K562 (cell line): ENCODE results near the gene CRYBA1. TPM values are rescaled to one million over a fixed set of nuclear protein-coding genes. Genes with fewer than 3 reads are reported as not detected.
A peak's percentile ranks its signal among the peaks of the same experiment; 100 is the strongest.

Experiments
- CBFB ChIP-seq: sonication (generic); formaldehyde crosslinking; IDR thresholded peaks from 2 replicates; pipeline ENCODE4 v1.4.0; 2020; ENCODE audit warnings: mild to moderate bottlenecking, missing genetic modification reagents
- DACH1 ChIP-seq: fragments of 450-650 bp; IDR thresholded peaks from 2 replicates; pipeline ENCODE4 v1.6.1; 2018; ENCODE audit not compliant: partially characterized antibody
- E2F3 ChIP-seq: fragments of 250-450 bp; sonication (Bioruptor Pico); IDR thresholded peaks from 2 replicates; pipeline ENCODE4 v1.4.0; 2020; ENCODE audit warnings: mild to moderate bottlenecking
- FOXK1 ChIP-seq: sonication (generic); formaldehyde crosslinking; IDR thresholded peaks from 2 replicates; pipeline ENCODE4 v1.8.0; 2022; ENCODE audit warnings: missing genetic modification reagents, mild to moderate bottlenecking, borderline replicate concordance
- GATA2 ChIP-seq: sonication (generic); formaldehyde crosslinking; IDR thresholded peaks from 2 replicates; pipeline ENCODE4 v1.4.0; 2020; ENCODE audit warnings: mild to moderate bottlenecking, missing genetic modification reagents
- HIVEP1 ChIP-seq: fragments of 250-450 bp; sonication (Bioruptor Pico); IDR thresholded peaks from 2 replicates; pipeline ENCODE4 v1.4.0; 2020; ENCODE audit warnings: mild to moderate bottlenecking
- ILK ChIP-seq: fragments of 450-650 bp; IDR thresholded peaks from 2 replicates; pipeline ENCODE4 v1.6.1; 2016; ENCODE audit warnings: missing genetic modification characterization, low read depth, mild to moderate bottlenecking, missing compliant biosample characterization, moderate library complexity, borderline replicate concordance
- KDM2B ChIP-seq: fragments of 250-450 bp; sonication (Bioruptor Pico); IDR thresholded peaks from 2 replicates; pipeline ENCODE4 v1.8.0; 2021; ENCODE audit warnings: mild to moderate bottlenecking, moderate library complexity
- NFATC3 ChIP-seq: fragments of 450-650 bp; IDR thresholded peaks from 2 replicates; pipeline ENCODE4 v1.6.1; 2017; ENCODE audit warnings: mild to moderate bottlenecking
- PCBP1 ChIP-seq: fragments of 200-400 bp; formaldehyde crosslinking; IDR thresholded peaks from 2 replicates; pipeline ENCODE4 v1.6.1; 2018; ENCODE audit warnings: mild to moderate bottlenecking, low read depth, low read length; ENCODE audit not compliant: poor library complexity, severe bottlenecking
- POLR2A ChIP-seq: fragments of 450-650 bp; conservative IDR thresholded peaks from 2 replicates; pipeline ENCODE4 v1.6.1; 2016
- RBFOX2 ChIP-seq: fragments of 200-400 bp; formaldehyde crosslinking; IDR thresholded peaks from 2 replicates; pipeline ENCODE4 v1.6.1; 2017; ENCODE audit warnings: low read depth, mild to moderate bottlenecking, low read length, moderate library complexity
- RCOR1 ChIP-seq, 2 experiments: IDR thresholded peaks; 2 replicates each; pipeline ENCODE4 v1.6.1; 2012; ENCODE audit warnings: low read depth in 2 of 2, low read length in 2 of 2, borderline replicate concordance in 1 of 2, improper control_type of control experiment in 1 of 2
- TAF15 ChIP-seq: fragments of 200-400 bp; formaldehyde crosslinking; IDR thresholded peaks from 2 replicates; pipeline ENCODE4 v1.6.1; 2017; ENCODE audit warnings: mild to moderate bottlenecking, low read depth, low read length, moderate library complexity
- TCF3 ChIP-seq: sonication (generic); formaldehyde crosslinking; IDR thresholded peaks from 2 replicates; pipeline ENCODE4 v1.4.0; 2020; ENCODE audit warnings: mild to moderate bottlenecking, missing genetic modification reagents
- TFAM ChIP-seq: fragments of 250-450 bp; sonication (Bioruptor Pico); conservative IDR thresholded peaks from 2 replicates; pipeline ENCODE4 v1.5.0; 2021; ENCODE audit warnings: mild to moderate bottlenecking, moderate library complexity
- ZFP36 ChIP-seq: fragments of 150-350 bp; IDR thresholded peaks from 2 replicates; pipeline ENCODE4 v1.6.1; 2018; ENCODE audit warnings: low read length, low read depth; ENCODE audit not compliant: partially characterized antibody
- ZNF263 ChIP-seq: sonication (generic); formaldehyde crosslinking; IDR thresholded peaks from 2 replicates; pipeline ENCODE4 v1.8.0; 2022; ENCODE audit warnings: mild to moderate bottlenecking, missing genetic modification reagents, borderline replicate concordance
- ZNF384 ChIP-seq: IDR thresholded peaks from 2 replicates; pipeline ENCODE4 v1.6.1; 2012; ENCODE audit warnings: low read depth, low read length, improper control_type of control experiment
- ZNF445 ChIP-seq: fragments of 250-450 bp; sonication (Bioruptor Pico); IDR thresholded peaks from 2 replicates; pipeline ENCODE4 v1.4.0; 2020; ENCODE audit warnings: low read depth, mild to moderate bottlenecking, moderate library complexity
- ZNF76 ChIP-seq: fragments of 250-450 bp; sonication (Bioruptor Pico); IDR thresholded peaks from 2 replicates; pipeline ENCODE4 v1.4.0; 2020; ENCODE audit warnings: mild to moderate bottlenecking, moderate library complexity, borderline replicate concordance
- polyA plus RNA-seq, 8 experiments: library from polyadenylated mRNA; depleted of rRNA in 4 of 8; stranded (reverse) in 5 of 8; unstranded in 3 of 8; fragments of >200 nt; fragmentation: Nextera tagmentation in 2 of 8; fragmentation: Illumina TruSeq in 1 of 8; extraction: Ambion mirVana in 2 of 8; extraction: Trizol in 1 of 8; gene quantifications; 2 replicates each; pipeline versions ENCODE4 v1.2.1 to v1.2.3, GENCODE V29; 2011 to 2014; ENCODE audit warnings: inconsistent platforms in 1 of 8, missing spikeins in 1 of 8
- total RNA-seq, 7 experiments: library from RNA; depleted of rRNA in 6 of 7; stranded (reverse); fragments of >200 nt in 6 of 7; fragmentation: Illumina TruSeq in 2 of 7; extraction: Trizol in 2 of 7; gene quantifications; 2 replicates each; pipeline versions ENCODE4 v1.2.1 to v1.2.3, GENCODE V29; 2011 to 2021; ENCODE audit warnings: low replicate concordance in 1 of 7
- TF ChIP-seq, protein P1 (sequence below): fragments of 450-650 bp; IDR thresholded peaks from one replicate; pipeline ENCODE4 v1.6.1; 2018; ENCODE audit warnings: mild to moderate bottlenecking, moderate library complexity; ENCODE audit not compliant: partially characterized antibody
- TF ChIP-seq, protein P2 (sequence below): fragments of 250-450 bp; sonication (Bioruptor Pico); IDR thresholded peaks from 2 replicates; pipeline ENCODE4 v1.4.0; 2020; ENCODE audit warnings: mild to moderate bottlenecking, moderate library complexity, borderline replicate concordance
- TF ChIP-seq, protein P3 (sequence below): sonication (generic); formaldehyde crosslinking; IDR thresholded peaks from 2 replicates; pipeline ENCODE4 v1.8.0; 2022; ENCODE audit warnings: mild to moderate bottlenecking, missing genetic modification reagents
- TF ChIP-seq, protein P4 (sequence below): fragments of 450-650 bp; IDR thresholded peaks from 2 replicates; pipeline ENCODE4 v1.6.1; 2017; ENCODE audit warnings: mild to moderate bottlenecking, moderate library complexity

Gene CRYBA1
- total and polyA plus RNA-seq, 9 of the 15 experiments (the other 6 are each of a cell fraction or from before 2014, with no cell fraction given): not detected

DNA sequence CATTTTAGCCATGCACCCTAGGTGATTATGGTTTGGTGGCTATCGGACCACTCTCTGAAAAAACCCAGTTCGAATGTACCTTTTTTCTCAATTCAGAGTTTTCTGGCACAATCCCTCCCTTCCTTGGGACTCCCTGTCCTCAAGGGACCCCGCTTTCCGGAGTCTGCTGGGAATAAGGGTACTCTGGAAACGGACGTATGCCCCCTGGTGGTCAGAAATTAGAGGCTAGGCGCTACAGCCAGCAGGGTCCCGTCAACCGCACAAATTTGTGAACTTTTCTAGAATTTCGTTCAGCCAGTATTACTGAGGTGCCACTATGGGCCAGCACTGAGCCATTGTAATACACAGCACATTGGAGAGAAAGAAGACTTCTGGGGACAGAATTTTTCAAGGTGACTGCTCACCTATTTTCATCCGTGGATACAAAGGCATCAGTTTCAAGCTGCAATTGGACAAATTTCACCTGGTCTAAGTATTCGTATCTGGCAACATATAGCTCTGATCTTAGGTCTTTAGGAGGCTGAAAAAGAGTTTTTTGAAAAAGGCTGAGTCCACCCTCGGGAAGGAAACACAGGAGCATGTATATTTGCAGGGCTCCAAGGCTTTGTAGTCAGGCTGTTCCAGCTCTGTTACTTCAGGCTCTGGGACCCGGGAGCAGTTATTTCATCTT, 27.1 kb upstream of the CRYBA1 start (continued):
- TF ChIP-seq ILK (tag): no peak
- peak; percentile 44 for TF ChIP-seq ZFP36
- TF ChIP-seq, protein P1, sequence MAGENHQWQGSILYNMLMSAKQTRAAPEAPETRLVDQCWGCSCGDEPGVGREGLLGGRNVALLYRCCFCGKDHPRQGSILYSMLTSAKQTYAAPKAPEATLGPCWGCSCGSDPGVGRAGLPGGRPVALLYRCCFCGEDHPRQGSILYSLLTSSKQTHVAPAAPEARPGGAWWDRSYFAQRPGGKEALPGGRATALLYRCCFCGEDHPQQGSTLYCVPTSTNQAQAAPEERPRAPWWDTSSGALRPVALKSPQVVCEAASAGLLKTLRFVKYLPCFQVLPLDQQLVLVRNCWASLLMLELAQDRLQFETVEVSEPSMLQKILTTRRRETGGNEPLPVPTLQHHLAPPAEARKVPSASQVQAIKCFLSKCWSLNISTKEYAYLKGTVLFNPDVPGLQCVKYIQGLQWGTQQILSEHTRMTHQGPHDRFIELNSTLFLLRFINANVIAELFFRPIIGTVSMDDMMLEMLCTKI: no peak
- TF ChIP-seq ZNF263 (CRISPR knock-in tag): no peak
- no peak for TF ChIP-seq ZNF384
- TF ChIP-seq PCBP1: no peak
- TF ChIP-seq DACH1: no peak
- TF ChIP-seq, protein P2, sequence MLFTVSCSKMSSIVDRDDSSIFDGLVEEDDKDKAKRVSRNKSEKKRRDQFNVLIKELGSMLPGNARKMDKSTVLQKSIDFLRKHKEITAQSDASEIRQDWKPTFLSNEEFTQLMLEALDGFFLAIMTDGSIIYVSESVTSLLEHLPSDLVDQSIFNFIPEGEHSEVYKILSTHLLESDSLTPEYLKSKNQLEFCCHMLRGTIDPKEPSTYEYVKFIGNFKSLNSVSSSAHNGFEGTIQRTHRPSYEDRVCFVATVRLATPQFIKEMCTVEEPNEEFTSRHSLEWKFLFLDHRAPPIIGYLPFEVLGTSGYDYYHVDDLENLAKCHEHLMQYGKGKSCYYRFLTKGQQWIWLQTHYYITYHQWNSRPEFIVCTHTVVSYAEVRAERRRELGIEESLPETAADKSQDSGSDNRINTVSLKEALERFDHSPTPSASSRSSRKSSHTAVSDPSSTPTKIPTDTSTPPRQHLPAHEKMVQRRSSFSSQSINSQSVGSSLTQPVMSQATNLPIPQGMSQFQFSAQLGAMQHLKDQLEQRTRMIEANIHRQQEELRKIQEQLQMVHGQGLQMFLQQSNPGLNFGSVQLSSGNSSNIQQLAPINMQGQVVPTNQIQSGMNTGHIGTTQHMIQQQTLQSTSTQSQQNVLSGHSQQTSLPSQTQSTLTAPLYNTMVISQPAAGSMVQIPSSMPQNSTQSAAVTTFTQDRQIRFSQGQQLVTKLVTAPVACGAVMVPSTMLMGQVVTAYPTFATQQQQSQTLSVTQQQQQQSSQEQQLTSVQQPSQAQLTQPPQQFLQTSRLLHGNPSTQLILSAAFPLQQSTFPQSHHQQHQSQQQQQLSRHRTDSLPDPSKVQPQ (CRISPR knock-in tag): no peak
- TF ChIP-seq TAF15: no peak
- TF ChIP-seq NFATC3: no peak
- TF ChIP-seq CBFB (CRISPR knock-in tag): no peak
- no peak for TF ChIP-seq TFAM
- TF ChIP-seq TCF3 (CRISPR knock-in tag): no peak
- TF ChIP-seq ZNF445: no peak
- TF ChIP-seq RBFOX2: no peak
- TF ChIP-seq POLR2A: no peak
- TF ChIP-seq ZNF76 (CRISPR knock-in tag): no peak
- TF ChIP-seq FOXK1 (CRISPR knock-in tag): no peak
- no peak for TF ChIP-seq HIVEP1
- no peak for TF ChIP-seq E2F3 (CRISPR knock-in tag)
- no peak for TF ChIP-seq GATA2
- 0 out of 4 replicates have a peak, but pooled peaks of 1 of the 2 experiments have one; percentile 48 for TF ChIP-seq RCOR1 (IDR thresholded peaks at IDR 0.05; ENCODE audit: borderline replicate concordance in 1 of 2, low read depth in 2 of 2, low read length in 2 of 2)
- TF ChIP-seq, protein P3, sequence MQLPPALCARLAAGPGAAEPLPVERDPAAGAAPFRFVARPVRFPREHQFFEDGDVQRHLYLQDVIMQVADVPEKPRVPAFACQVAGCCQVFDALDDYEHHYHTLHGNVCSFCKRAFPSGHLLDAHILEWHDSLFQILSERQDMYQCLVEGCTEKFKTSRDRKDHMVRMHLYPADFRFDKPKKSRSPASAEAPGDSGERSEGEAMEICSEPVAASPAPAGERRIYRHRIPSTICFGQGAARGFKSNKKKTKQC (CRISPR knock-in tag): no peak
- TF ChIP-seq, protein P4, sequence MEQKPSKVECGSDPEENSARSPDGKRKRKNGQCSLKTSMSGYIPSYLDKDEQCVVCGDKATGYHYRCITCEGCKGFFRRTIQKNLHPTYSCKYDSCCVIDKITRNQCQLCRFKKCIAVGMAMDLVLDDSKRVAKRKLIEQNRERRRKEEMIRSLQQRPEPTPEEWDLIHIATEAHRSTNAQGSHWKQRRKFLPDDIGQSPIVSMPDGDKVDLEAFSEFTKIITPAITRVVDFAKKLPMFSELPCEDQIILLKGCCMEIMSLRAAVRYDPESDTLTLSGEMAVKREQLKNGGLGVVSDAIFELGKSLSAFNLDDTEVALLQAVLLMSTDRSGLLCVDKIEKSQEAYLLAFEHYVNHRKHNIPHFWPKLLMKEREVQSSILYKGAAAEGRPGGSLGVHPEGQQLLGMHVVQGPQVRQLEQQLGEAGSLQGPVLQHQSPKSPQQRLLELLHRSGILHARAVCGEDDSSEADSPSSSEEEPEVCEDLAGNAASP: peak; percentile 83
- no peak for TF ChIP-seq KDM2B (CRISPR knock-in tag)
